Stimulated activated CD8-positive, alpha-beta memory T cell treated with anti-CD3 and anti-CD28 coated beads, Interleukin-7, amount 100 ng/mL, for 4 hours (primary cell): ENCODE data around the gene TRMT112.

Experiments
- DNase-seq, 2 donors: peaks; one replicate each; pipeline ENCODE4 v3.0.0-alpha.2; 2020; ENCODE audit warnings: low read depth in 2 of 2

TRMT112 gene

GRCh38 chr11:64351136-64351631, 33.8 kb upstream of the TRMT112 start:
- DNase-seq, result no peak

GRCh38 chr11:64349404-64349803, 32.0 kb upstream of the TRMT112 start:
- DNase-seq, result no peak

GRCh38 chr11:64349025-64349387, 31.6 kb upstream of the TRMT112 start:
- DNase-seq, result no peak

- DNase-seq, result no peak
Measured at GRCh38 chr11:64348383-64349024, 31.1 kb upstream of the TRMT112 start.

- DNase-seq, result no peak
Measured at GRCh38 chr11:64347193-64347867, 30.0 kb upstream of the TRMT112 start.

- DNase-seq, result no peak
Measured at GRCh38 chr11:64344787-64345186, 27.4 kb upstream of the TRMT112 start.

- DNase-seq, result no peak
Measured at GRCh38 chr11:64343767-64344559, 26.6 kb upstream of the TRMT112 start.

GRCh38 chr11:64342869-64343745, 25.7 kb upstream of the TRMT112 start:
- DNase-seq, result no peak

- peak; percentile 76 to 78 for DNase-seq
Measured at GRCh38 chr11:64341851-64342791, 24.8 kb upstream of the TRMT112 start.

- DNase-seq, result no peak
Measured at GRCh38 chr11:64341429-64341828, 24.1 kb upstream of the TRMT112 start.

GRCh38 chr11:64340671-64341335, 23.4 kb upstream of the TRMT112 start:
- peak; percentile 73 for DNase-seq

- DNase-seq, result peak; percentile 65 to 80
Measured at GRCh38 chr11:64339754-64340408, 22.5 kb upstream of the TRMT112 start, which contains the start of gene CCDC88B. Gene CCDC88B, plus strand, starts transcription at chr11:64340204. Its CDS starts 63 bp downstream, at chr11:64340267.

GRCh38 chr11:64339286-64339685, 21.9 kb upstream of the TRMT112 start:
- DNase-seq, result no peak

- no peak for DNase-seq
Measured at GRCh38 chr11:64338716-64339115, 21.4 kb upstream of the TRMT112 start.

- no peak for DNase-seq
Measured at GRCh38 chr11:64337538-64338249, 20.3 kb upstream of the TRMT112 start.

- DNase-seq, result no peak
Measured at GRCh38 chr11:64334764-64335735, 17.7 kb upstream of the TRMT112 start.

GRCh38 chr11:64333556-64333955, 16.2 kb upstream of the TRMT112 start:
- DNase-seq, result no peak
